ENCODE data around the gene ATAD1.
"Not testable (repeated sequence)": the region's sequence is repeated elsewhere in the genome, so short reads cannot be mapped to it uniquely, and the experiment has no call there.

The ATAD1 gene

GRCh38 chr10:87753995-87754866 is 63.8 kb downstream of the ATAD1 start:
- no peak for DNase-seq (ENCODE audit: low spot score)

GRCh38 chr10:87752566-87752965 is 65.5 kb downstream of the ATAD1 start:
- DNase-seq (ENCODE audit: low spot score), result peak; percentile 41

GRCh38 chr10:87751274-87751673 is 66.8 kb downstream of the ATAD1 start:
- DNase-seq (ENCODE audit: low spot score), result no peak

GRCh38 chr10:87750817-87751216 is 67.2 kb downstream of the ATAD1 start:
- no peak for DNase-seq (ENCODE audit: low spot score)

GRCh38 chr10:87750001-87750671 is 67.9 kb downstream of the ATAD1 start:
- DNase-seq (ENCODE audit: low spot score), result peak; percentile 60

GRCh38 chr10:87748244-87748643 is 69.8 kb downstream of the ATAD1 start:
- DNase-seq (ENCODE audit: low spot score), result not testable (repeated sequence)

- DNase-seq (ENCODE audit: low spot score), result no peak
Measured at GRCh38 chr10:87746911-87747310, 71.1 kb downstream of the ATAD1 start.

- no peak for DNase-seq (ENCODE audit: low spot score)
Measured at GRCh38 chr10:87744606-87745005, 73.4 kb downstream of the ATAD1 start.

- DNase-seq (ENCODE audit: low spot score), result not testable (repeated sequence)
Measured at GRCh38 chr10:87742992-87743610, 74.9 kb downstream of the ATAD1 start.

GRCh38 chr10:87740254-87740655 is 77.8 kb downstream of the ATAD1 start:
- peak; percentile 58 for DNase-seq (ENCODE audit: low spot score)

- DNase-seq (ENCODE audit: low spot score), result no peak
Measured at GRCh38 chr10:87739703-87740102, 78.3 kb downstream of the ATAD1 start.

- DNase-seq (ENCODE audit: low spot score), result not testable (repeated sequence)
Measured at GRCh38 chr10:87738253-87738652, 79.8 kb downstream of the ATAD1 start.

- peak; percentile 67 for DNase-seq (ENCODE audit: low spot score)
Measured at GRCh38 chr10:87734987-87735827, 82.8 kb downstream of the ATAD1 start.

- no peak for DNase-seq (ENCODE audit: low spot score)
Measured at GRCh38 chr10:87733081-87733480, 84.9 kb downstream of the ATAD1 start.

- no peak for DNase-seq (ENCODE audit: low spot score)
Measured at GRCh38 chr10:87729940-87730339, 88.1 kb downstream of the ATAD1 start.

- no peak for DNase-seq (ENCODE audit: low spot score)
Measured at GRCh38 chr10:87724789-87725188, 93.2 kb downstream of the ATAD1 start.

- no peak for DNase-seq (ENCODE audit: low spot score)
Measured at GRCh38 chr10:87723500-87723899, 94.5 kb downstream of the ATAD1 start.

- no peak for DNase-seq (ENCODE audit: low spot score)
Measured at GRCh38 chr10:87722716-87723115, 95.3 kb downstream of the ATAD1 start.

GRCh38 chr10:87721781-87722180 is 96.2 kb downstream of the ATAD1 start:
- DNase-seq (ENCODE audit: low spot score), result no peak

GRCh38 chr10:87720665-87721064 is 97.4 kb downstream of the ATAD1 start:
- no peak for DNase-seq (ENCODE audit: low spot score)

- DNase-seq (ENCODE audit: low spot score), result no peak
Measured at GRCh38 chr10:87716348-87716670, 101.7 kb downstream of the ATAD1 start.

All from AG20443 (cell line).